ENCODE data around the gene ANKRD28.

DNA sequence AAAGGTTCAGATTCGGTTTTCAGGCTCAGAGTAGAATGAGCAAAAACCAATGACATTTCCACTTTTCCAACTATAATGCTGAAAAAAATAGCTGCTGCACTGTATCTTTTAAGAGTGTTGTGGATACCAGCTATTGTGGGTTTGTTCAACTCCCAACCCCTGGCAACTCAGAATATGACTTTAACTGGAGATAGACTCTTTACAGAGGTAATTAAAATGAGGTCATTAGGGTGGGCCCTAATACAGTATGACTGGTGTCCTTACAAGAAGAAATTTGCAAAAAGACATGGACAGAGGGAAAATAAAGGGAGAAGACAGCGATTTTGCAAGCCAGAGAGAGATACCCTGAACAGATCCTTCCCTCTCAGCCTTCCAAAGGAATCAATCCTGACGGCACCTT lies 39.5 kb downstream of the ANKRD28 start:
- TF ChIP-seq, protein P1, sequence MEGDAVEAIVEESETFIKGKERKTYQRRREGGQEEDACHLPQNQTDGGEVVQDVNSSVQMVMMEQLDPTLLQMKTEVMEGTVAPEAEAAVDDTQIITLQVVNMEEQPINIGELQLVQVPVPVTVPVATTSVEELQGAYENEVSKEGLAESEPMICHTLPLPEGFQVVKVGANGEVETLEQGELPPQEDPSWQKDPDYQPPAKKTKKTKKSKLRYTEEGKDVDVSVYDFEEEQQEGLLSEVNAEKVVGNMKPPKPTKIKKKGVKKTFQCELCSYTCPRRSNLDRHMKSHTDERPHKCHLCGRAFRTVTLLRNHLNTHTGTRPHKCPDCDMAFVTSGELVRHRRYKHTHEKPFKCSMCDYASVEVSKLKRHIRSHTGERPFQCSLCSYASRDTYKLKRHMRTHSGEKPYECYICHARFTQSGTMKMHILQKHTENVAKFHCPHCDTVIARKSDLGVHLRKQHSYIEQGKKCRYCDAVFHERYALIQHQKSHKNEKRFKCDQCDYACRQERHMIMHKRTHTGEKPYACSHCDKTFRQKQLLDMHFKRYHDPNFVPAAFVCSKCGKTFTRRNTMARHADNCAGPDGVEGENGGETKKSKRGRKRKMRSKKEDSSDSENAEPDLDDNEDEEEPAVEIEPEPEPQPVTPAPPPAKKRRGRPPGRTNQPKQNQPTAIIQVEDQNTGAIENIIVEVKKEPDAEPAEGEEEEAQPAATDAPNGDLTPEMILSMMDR (IDR thresholded peaks at IDR 0.05; ENCODE audit: low read length), result no peak
- no peak for TF ChIP-seq EZH2 (IDR thresholded peaks at IDR 0.05; ENCODE audit: borderline replicate concordance, low read length)
